Keratinocyte (primary cell): ENCODE measurements around the gene ITGA2. TPM values are rescaled to one million over a fixed set of nuclear protein-coding genes. Genes with fewer than 3 reads are reported as not detected.

Source experiments
- DNase-seq: peaks from one replicate; pipeline ENCODE4 v3.0.0-alpha.2; 2011; ENCODE audit warnings: low read depth, missing footprints, low spot score
- FAIRE-seq: peaks from 2 replicates; lab custom pipeline; 2011; peaks lifted over from hg19 to GRCh38; lab: Jason Lieb, UNC
- H2AFZ ChIP-seq: 2 replicates; pipeline ENCODE4 v1.6.0; 2012; ENCODE audit warnings: low read length, control low read depth, inconsistent platforms; ENCODE audit not compliant: control insufficient read depth
- H3K27ac ChIP-seq: 2 replicates; pipeline ENCODE4 v1.5.1; 2011; ENCODE audit warnings: low read length; ENCODE audit not compliant: control insufficient read depth, insufficient read depth
- H3K27me3 ChIP-seq: 3 replicates; pipeline ENCODE4 v1.6.0; 2011; ENCODE audit warnings: low read length; ENCODE audit not compliant: control insufficient read depth, insufficient read depth; ENCODE audit errors: extremely low read depth
- H3K36me3 ChIP-seq, 2 experiments: 2 replicates in 1 of 2; 3 replicates in 1 of 2; pipeline ENCODE4 v1.5.1; 2011; ENCODE audit warnings: low read length in 2 of 2, mild to moderate bottlenecking in 1 of 2; ENCODE audit not compliant: control insufficient read depth in 2 of 2, insufficient read depth in 2 of 2; ENCODE audit errors: extremely low read depth in 1 of 2
- H3K4me1 ChIP-seq: 3 replicates; pipeline ENCODE4 v1.5.1; 2011; ENCODE audit warnings: low read length; ENCODE audit not compliant: control insufficient read depth, insufficient read depth; ENCODE audit errors: extremely low read depth
- H3K4me2 ChIP-seq: 3 replicates; pipeline ENCODE4 v1.6.0; 2011; ENCODE audit warnings: low read depth, low read length; ENCODE audit not compliant: control insufficient read depth, insufficient read depth; ENCODE audit errors: extremely low read depth
- H3K4me3 ChIP-seq, 3 experiments: fragments of 200-600 bp in 1 of 3; sonication (generic) in 1 of 3; 2 replicates in 2 of 3; 3 replicates in 1 of 3; pipeline ENCODE4 v1.5.1; 2011 to 2016; ENCODE audit warnings: low read length in 3 of 3, mild to moderate bottlenecking in 3 of 3, control low read depth in 2 of 3, inconsistent platforms in 1 of 3, low read depth in 1 of 3, mixed read lengths in 1 of 3, mixed run types in 1 of 3, moderate library complexity in 1 of 3; ENCODE audit not compliant: control insufficient read depth in 2 of 3, insufficient read depth in 2 of 3; ENCODE audit errors: extremely low read depth in 1 of 3
- H3K79me2 ChIP-seq: 2 replicates; pipeline ENCODE4 v1.6.0; 2012; ENCODE audit warnings: low read length; ENCODE audit not compliant: control insufficient read depth, insufficient read depth
- H3K9ac ChIP-seq: 3 replicates; pipeline ENCODE4 v1.6.0; 2011; ENCODE audit warnings: low read length; ENCODE audit not compliant: control insufficient read depth, insufficient read depth; ENCODE audit errors: extremely low read depth
- H3K9me1 ChIP-seq: 3 replicates; pipeline ENCODE4 v1.6.0; 2011; ENCODE audit warnings: low read length; ENCODE audit not compliant: control insufficient read depth, insufficient read depth; ENCODE audit errors: extremely low read depth
- H3K9me3 ChIP-seq: 2 replicates; pipeline ENCODE4 v1.5.1; 2012; ENCODE audit warnings: low read depth, low read length; ENCODE audit not compliant: control insufficient read depth
- H4K20me1 ChIP-seq: 3 replicates; pipeline ENCODE4 v1.6.0; 2011; ENCODE audit warnings: low read length; ENCODE audit not compliant: control insufficient read depth, insufficient read depth; ENCODE audit errors: extremely low read depth
- CTCF ChIP-seq, 3 experiments: IDR thresholded peaks in 1 of 3; conservative IDR thresholded peaks in 1 of 3; optimal IDR thresholded peaks in 1 of 3; 2 replicates in 2 of 3; 3 replicates in 1 of 3; pipeline versions ENCODE3 to v1.5.1; 2011; ENCODE audit warnings: low read length in 3 of 3, mild to moderate bottlenecking in 3 of 3, moderate library complexity in 2 of 3, control low read depth in 1 of 3, inconsistent platforms in 1 of 3; ENCODE audit not compliant: insufficient read depth in 2 of 3; ENCODE audit errors: extremely low read depth in 1 of 3
- EZH2 ChIP-seq: IDR thresholded peaks from one replicate; pipeline ENCODE4 v1.6.1; 2012; ENCODE audit warnings: inconsistent platforms, mild to moderate bottlenecking, low read length, moderate library complexity
- dilution Hi-C: fragments of 300-500 bp; cut with MboI; formaldehyde crosslinking; loops from one replicate; pipeline ENCODE4 v1.7.0; 2020; ENCODE audit warnings: low sequenced_read_pairs; ENCODE audit not compliant: extremely low pct_ligation_motif_present
- polyA plus RNA-seq, 5 experiments: library from polyadenylated mRNA; depleted of rRNA in 3 of 5; stranded (reverse) in 3 of 5; stranded (forward) in 1 of 5; unstranded in 1 of 5; fragments of >200 nt; gene quantifications; 1 replicate in 1 of 5; 2 replicates in 3 of 5; 3 replicates in 1 of 5; pipeline versions ENCODE4 v1.2.1 to v1.2.3, GENCODE V29; 2011 to 2012; ENCODE audit warnings: missing spikeins in 2 of 5, low read depth in 1 of 5, low replicate concordance in 1 of 5

Gene ITGA2
- polyA plus RNA-seq, 1 donor (not counting 4 experiments of a cell fraction or from before 2014, with no cell fraction given), result 112 TPM

DNA sequence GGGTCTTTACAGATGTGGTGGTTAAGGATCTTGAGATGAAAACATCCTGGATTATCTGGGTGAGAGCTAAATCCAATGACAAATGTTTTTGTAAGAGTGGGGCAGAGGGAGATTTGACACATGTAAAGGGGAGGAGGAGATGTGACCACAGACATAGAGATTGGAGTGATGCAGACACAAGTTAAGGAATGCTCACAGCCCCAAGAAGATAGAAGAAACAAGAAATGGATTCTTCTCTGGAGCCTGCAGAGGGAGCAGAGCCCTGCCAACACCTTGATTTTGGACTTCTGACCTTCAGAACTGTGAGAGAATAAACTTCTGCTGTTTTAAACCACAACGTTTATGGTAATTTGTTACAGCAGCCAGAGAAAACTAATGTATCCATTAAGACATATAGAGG lies 21.7 kb downstream of the ITGA2 start:
- TF ChIP-seq CTCF (optimal IDR thresholded peaks at IDR 0.05 in 1 of 3, IDR thresholded peaks at IDR 0.05 in 1 of 3, conservative IDR thresholded peaks at IDR 0.05 in 1 of 3; ENCODE audit: extremely low read depth in 1 of 3, insufficient read depth in 2 of 3, low read length in 3 of 3) (no peak), EZH2 (no peak)
- no peaks in the 10 kb centered on the region for H3K9me3 ChIP-seq
- peaks cover 83% of the 10 kb centered on the region for H3K79me2 ChIP-seq
- no peak overlapping the region for H3K4me3 ChIP-seq
- H3K27ac ChIP-seq, result no peak overlapping the region
- H3K4me2 ChIP-seq, result no peak overlapping the region
- peaks cover 3 to 12% of the 10 kb centered on the region in 2 experiments for H3K36me3 ChIP-seq
- DNase-seq, result no peak
- H4K20me1 ChIP-seq, result peaks cover under 1% of the 10 kb centered on the region
- H2AFZ ChIP-seq, result no peak overlapping the region
- peaks cover 45% of the 10 kb centered on the region for H3K4me1 ChIP-seq
- H3K27me3 ChIP-seq, result no peaks in the 10 kb centered on the region
- H3K9me1 ChIP-seq, result no peaks in the 10 kb centered on the region
- dilution Hi-C loops, result no loop called here
- peak; percentile 29 for FAIRE-seq
- H3K9ac ChIP-seq, result no peak overlapping the region

DNA sequence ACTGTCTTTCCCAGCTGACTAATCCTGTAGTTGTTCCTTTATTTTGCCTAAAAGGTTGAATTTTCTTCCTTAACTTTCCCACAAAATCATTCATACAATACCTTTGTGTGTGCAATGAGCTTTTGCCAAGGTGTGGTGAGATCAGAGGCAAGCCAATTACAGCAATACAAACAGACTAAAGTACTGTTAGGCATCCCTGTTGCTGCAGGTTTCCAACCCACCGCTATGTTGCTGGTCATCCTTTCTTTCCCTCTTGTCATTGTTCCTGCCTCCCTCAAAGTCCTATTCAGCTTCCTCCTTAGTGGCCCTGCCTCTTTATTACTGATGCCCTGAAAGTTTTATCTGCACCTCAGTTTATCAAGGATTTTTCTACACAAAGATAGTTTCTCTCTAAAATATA lies 22.1 kb downstream of the ITGA2 start:
- dilution Hi-C loops, result no loop called here
- H3K27ac ChIP-seq, result no peak overlapping the region
- no peak overlapping the region for H3K4me3 ChIP-seq
- no peaks in the 10 kb centered on the region for H4K20me1 ChIP-seq
- TF ChIP-seq EZH2 (no peak), CTCF (optimal IDR thresholded peaks at IDR 0.05 in 1 of 3, IDR thresholded peaks at IDR 0.05 in 1 of 3, conservative IDR thresholded peaks at IDR 0.05 in 1 of 3; ENCODE audit: extremely low read depth in 1 of 3, insufficient read depth in 2 of 3, low read length in 3 of 3) (no peak)
- DNase-seq, result no peak
- no peaks in the 10 kb centered on the region for H3K9me1 ChIP-seq
- H2AFZ ChIP-seq, result no peak overlapping the region
- no peak overlapping the region for H3K4me2 ChIP-seq
- peaks cover 86% of the 10 kb centered on the region for H3K79me2 ChIP-seq
- H3K27me3 ChIP-seq, result no peaks in the 10 kb centered on the region
- no peaks in the 10 kb centered on the region for H3K9me3 ChIP-seq
- H3K36me3 ChIP-seq, result peaks cover 1 to 12% of the 10 kb centered on the region in 2 experiments
- peaks cover 41% of the 10 kb centered on the region for H3K4me1 ChIP-seq
- no peak overlapping the region for H3K9ac ChIP-seq
- no peak for FAIRE-seq
